HG03460 (cell line): ENCODE measurements around the gene NAV2.

Experiments
- ATAC-seq: cut with Tn5 transposase; IDR thresholded peaks from one replicate; pipeline ENCODE4 v1.9.1; 2021; ENCODE audit not compliant: unreplicated experiment

Gene NAV2

DNA sequence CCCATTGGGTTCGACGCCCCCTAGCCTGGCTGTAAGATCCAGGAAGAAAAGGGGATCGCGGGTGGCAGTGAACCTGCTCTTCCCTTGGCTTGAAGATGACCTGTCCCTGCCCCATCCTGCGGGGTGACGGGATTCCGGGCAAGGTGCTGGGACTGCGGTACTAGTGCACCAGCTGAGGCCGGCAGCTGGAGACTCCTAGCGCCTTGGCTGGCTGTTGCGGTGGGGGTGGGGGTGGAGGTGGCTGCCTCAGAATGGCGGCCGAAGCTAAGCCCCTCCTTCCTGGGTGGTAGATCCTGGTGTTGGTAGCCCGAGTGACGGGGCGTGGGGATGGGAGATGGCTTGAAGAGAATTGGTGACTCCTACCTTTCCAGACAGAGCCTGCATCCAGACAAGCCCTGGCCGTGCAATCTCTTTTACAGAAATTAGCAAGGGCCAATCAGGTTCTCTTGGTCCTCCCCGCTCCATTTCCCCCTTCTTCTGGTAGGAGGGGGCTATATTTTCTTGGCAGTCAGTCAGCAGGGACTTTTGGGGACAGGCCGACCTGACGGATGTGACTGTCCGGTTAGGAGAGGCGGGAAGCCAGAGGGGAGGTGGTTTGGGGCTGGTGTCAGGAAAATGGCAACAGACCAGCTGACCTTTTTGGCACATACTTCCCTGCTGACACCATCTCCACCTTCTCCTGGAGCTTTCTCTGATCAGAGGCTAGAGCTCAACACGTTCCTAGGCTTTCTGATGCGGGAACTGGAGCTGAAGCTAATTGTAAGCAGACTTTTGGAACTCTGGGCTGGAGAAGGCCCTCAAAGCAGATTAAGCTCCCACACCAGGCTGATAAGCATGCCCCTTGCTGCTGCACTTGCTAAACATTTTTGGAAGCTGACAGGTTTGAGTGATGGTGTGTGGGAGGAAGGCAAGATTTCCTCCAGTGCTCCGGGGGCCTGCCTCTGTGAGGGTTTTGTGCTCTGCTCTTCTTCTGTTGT, 2.0 kb downstream of the NAV2 start:
- no peak for ATAC-seq

DNA sequence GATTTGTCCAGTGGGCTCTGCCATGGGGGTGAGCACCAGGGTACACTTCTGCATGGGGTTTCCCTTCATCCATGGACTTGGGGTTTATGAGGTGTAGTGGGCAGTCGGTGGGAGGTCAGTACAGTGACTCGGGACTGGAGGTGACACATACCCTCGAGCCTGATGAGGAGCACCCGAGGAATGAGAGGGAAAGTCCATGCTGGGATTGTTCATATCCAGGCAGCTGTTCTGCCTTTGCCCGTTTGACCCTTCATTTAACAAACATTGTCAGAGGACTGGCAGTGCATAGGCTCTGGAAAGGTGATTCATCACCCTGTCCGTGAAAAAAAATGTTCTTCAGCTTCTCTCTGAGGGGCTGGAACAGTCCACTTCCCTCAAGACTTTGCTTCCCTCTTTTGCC, 2.7 kb downstream of the NAV2 start:
- no peak for ATAC-seq

- no peak for ATAC-seq
Observed at GRCh38 chr11:19718051-19718450, 5.4 kb downstream of the NAV2 start.

DNA sequence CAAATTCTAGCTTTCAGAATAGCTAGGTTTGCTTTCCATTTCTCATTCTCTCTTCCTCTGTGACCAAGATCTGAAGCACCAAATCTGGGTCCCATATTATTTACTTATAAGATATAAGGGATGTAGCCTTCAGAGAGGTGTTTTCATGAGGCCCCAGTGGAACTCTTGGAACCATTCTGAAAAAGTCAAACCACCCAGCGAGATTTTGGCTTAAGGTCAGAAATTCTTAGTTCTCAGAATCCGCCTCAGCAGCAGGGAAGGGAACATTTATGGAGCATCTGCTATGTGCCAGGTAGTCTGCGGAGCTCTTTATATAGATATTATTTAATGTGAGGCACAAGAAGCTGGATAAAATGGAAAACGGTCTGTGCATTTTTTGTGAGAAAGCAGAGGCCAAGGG, 6.3 kb downstream of the NAV2 start:
- no peak for ATAC-seq

DNA sequence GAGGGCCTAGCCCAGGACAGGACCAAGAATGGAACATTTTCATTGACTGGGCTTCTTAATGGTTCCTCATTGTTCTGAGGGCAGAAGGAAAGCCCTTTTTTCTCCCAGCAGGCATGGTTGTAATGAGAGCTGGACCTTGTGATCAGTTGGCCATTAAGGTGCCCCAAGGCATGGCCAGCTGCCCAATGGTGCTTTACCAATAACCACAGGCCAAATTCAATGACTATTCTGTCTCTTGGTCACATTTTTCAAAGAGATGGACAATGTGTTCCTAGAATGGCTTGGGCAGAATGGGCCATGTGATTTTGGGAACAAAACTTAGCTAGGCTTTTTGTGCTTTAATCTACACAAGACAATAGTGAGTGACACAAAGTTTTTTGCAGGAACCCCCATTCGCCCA, 7.3 kb downstream of the NAV2 start:
- no peak for ATAC-seq

- no peak for ATAC-seq
Observed at GRCh38 chr11:19721176-19721575, 8.5 kb downstream of the NAV2 start.

- ATAC-seq, result no peak
Observed at GRCh38 chr11:19722702-19723101, 10.1 kb downstream of the NAV2 start.

- no peak for ATAC-seq
Observed at GRCh38 chr11:19723572-19724342, 11.1 kb downstream of the NAV2 start.

DNA sequence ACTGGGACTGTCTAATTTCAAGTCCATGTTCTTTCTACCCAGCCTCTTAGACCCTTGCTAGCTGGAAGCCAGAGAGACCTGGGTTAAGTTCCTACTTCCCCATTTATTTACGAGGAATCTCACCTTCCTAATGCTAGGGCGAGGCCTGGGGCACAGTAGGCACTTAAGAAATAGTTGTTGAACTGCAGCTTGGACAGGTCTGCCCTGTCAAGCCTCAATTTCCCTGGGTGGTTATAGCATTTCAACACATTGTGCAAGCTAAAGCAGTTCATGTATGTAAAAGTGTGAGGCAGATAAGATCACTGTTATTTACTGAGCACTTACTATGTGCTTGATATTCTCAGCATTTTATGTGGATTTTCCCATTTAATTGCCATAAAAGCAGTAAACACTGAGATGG, 12.1 kb downstream of the NAV2 start:
- ATAC-seq, result no peak

DNA sequence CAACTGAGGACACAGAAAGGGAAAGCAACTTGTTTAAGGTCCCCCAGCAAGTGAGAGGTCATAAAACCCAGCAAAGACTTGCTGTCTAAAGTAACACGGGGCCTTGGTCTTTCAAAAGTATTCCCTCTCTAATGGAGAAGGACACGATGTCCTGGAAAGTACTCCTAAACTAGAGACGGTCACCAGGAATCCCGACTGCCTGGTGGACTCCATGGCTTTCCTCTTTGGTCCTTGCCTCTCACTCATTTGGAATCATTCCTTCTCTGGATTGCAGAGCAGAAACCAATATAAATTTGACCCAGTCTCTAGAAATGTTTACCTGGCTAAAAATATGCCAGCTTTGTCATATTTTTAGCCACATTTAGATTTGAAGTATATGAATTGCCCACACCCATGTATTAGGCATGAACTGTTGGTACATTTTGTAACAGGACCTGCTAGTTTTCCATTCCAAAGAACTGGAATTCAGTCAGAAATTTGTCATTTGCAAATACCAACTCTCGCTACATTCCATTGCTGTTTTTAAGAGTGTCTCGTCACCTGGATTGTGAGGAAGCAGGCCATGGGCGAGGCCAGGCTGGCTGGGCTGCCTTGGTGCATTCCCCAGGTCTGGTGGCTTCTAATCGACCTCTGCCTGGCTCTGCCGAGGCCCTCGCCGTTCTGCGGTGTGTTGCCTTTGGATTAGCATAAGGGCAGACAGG, 12.9 kb downstream of the NAV2 start:
- ATAC-seq, result no peak

- no peak for ATAC-seq
Observed at GRCh38 chr11:19727246-19727645, 14.6 kb downstream of the NAV2 start.

GRCh38 chr11:19728436-19728835, 15.8 kb downstream of the NAV2 start:
- no peak for ATAC-seq

DNA sequence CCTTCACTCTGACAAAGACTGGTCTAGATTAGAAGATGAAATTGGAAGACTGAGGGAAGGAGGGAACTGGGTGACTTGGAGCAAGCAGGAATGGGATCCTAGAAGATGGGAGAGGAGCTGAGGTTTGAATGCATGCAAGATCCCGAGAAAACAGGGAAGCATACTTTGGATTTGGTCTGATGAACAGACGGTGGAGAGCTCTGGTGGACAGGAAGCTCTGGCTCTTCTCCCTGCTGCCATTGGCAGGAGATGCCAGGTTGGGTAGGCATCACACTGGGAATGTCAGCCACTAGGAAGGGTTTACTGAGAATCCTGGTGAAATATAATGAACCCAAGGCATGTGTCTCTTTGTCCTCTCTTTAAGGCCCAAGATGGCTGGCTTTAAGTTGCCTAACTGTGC, 16.5 kb downstream of the NAV2 start:
- no peak for ATAC-seq

DNA sequence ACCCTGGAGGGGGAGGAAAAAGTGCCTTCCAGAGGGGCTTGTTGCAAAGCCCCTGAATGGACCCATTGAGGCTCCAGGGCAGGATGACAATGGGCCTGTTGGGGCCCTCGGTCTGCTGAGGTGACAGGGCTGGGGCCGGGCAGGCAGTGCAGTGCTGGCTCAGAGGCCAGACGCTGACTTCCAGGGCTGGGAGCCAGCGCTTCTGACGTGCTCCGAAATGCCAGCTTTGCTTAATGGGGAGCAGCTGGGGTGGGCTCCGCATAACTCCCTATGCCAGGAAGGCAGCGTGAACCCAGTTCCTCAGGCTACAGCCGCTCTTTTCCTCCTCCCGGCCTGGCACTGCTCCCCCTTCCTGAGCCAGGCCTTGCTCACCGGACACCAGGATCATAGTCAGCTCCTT, 17.7 kb downstream of the NAV2 start:
- no peak for ATAC-seq

- ATAC-seq, result no peak
Observed at GRCh38 chr11:19734171-19734570, 21.5 kb downstream of the NAV2 start.

DNA sequence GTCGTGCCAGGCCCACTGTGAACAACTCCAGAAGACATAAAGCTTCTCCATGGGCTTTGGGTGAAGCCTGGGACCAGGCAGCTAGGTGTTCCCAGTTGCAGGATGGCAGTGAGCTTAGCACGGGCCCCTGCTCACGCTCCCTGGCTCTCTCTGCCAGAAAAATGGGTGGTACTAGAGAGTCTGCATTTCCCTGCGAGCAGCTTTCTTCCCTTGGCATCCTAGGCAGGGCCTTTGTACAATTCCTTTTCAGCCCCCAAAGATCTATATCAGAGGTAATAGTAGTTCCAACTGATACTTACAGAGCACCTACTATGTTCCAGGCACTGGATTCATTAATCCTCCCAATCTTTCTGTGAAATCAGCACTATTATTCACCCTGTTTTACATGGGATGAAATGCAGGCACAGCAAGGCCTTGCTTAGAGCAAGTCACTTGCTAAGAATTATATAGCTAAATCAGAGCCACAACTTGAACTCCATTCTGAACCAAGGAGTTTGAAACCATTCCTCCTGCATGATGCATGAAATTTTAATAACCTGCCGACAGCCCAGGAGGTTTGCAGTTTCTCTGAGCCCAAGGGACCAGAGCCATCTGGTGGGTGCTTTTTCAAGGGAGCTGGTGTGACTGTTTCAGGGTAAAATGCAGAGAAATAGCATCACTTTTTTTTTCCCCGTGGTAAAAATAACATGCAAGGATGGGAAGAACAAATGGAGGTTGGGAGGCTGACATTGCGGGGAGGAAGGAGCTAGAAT, 22.7 kb downstream of the NAV2 start:
- no peak for ATAC-seq

DNA sequence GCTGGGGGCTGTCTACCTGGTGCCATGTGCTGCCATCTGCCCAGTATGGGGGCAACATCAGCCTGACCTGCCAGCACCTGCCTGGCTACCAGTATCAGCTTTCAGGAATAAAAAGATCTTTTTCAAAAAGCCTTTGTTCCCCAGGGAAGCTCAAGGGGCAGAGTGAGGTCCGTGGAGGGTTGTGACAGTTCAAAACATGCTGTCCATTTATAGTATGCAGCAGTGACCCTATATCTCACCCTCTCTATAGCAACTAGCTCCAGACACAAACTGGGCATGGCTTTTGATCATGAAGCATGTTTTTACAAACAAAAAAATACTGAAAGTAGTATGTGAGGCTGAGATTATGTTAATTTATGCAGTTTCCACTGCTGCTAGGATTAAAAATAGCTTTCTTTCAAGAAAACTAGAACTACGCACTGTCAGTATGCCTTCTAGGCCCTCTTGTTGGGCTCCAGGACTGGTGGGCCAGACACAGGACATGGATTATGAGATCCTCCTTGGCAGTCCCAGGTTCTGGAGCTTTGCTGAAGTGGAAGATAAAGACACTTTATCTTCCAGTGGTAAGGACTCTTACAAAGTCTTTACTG, 23.4 kb downstream of the NAV2 start:
- ATAC-seq, result no peak

DNA sequence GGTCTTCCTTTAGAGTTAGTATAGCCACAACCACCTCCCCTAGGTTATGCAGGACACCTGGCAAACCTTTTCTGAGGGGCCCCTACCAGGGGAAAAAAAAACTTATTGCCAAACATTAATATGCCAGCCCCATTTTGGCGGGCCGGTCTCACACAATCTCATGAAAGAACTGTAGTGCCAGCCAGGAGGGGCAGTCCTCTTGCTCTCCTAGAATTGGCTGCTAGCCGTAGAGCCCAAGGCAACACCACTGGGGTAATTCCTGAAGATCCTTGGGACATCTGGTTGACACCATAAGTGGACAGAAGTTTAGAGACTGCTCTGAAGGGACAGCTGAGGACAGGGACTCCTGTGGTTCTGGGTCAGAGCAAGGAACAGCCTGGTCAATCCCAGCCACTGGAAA, 24.2 kb downstream of the NAV2 start:
- ATAC-seq, result no peak

DNA sequence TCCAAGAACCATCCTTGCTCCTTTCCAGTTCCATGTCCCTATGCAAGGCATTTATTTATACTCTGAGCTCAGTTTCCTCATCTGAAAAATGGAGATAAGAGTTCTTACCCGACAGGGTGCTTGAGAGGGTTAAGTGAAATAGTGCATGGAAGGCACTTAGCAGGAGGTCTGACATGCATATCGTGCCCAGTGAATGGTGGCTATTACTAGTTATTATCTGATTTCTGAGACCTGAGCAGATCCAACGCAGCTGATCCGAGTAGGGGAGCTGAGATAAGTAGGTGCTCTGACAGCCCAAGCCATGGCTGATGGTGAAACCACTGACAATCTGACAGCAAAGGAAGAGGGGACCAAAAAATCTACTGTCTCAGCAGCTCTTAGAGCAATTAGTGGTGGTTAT, 24.9 kb downstream of the NAV2 start:
- ATAC-seq, result no peak

DNA sequence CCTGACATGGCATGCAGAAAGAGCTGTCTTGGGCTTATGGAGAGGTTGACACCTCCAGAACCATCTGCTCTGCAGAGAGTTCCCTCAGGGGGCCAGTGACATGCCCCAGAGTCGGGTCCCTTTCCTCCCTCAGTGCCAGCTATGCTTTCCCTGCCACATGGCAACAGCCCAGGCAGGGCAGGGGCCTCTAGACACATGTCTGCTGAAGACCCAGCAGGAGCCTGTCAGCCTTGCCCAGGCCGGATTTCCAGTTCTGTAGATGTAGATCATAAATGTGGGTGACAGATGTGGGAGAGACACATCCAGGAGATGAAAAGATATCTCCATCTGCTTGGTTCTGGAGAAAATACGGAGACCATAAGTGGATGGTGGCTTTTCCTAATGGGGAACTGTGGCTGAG, 25.5 kb downstream of the NAV2 start:
- ATAC-seq, result no peak
